ENCODE results near the gene CWH43. TPM values are rescaled to one million over a fixed set of nuclear protein-coding genes. Genes with fewer than 3 reads are reported as not detected.
"Not testable (repeated sequence)": the region's sequence is repeated elsewhere in the genome, so short reads cannot be mapped to it uniquely, and the experiment has no call there.

The CWH43 gene
- polyA plus RNA-seq, 1 donor: not detected

GRCh38 chr4:49105248-49105904 is 119.3 kb downstream of the CWH43 start:
- H3K9me3 ChIP-seq (ENCODE audit: control insufficient read depth, low read depth, low read length): peaks cover 67% of the 10 kb centered on the region
- 77% methylated on average over 10 of the region's 11 CpGs for WGBS (ENCODE audit: insufficient coverage, low lambda C conversion rate)
- DNase-seq: peak in 1 of 2 donors; percentile 51

GRCh38 chr4:49107262-49107661 is 121.2 kb downstream of the CWH43 start:
- H3K27me3 ChIP-seq (ENCODE audit: control insufficient read depth, insufficient read depth, low read length); H3K36me3 ChIP-seq (ENCODE audit: control insufficient read depth, insufficient read depth, low read length); H3K27ac ChIP-seq (ENCODE audit: low read length); H3K4me1 ChIP-seq (ENCODE audit: control insufficient read depth, insufficient read depth, low read length); H3K4me3 ChIP-seq (ENCODE audit: low read length): not testable (repeated sequence)
- 61% methylated on average over 6 of the region's 6 CpGs for WGBS (ENCODE audit: insufficient coverage, low lambda C conversion rate)
- peak in 1 of 2 donors; percentile 74 for DNase-seq
- peaks cover 84% of the 10 kb centered on the region for H3K9me3 ChIP-seq (ENCODE audit: control insufficient read depth, low read depth, low read length)

More at GRCh38 chr4:49105248-49105904, 119.3 kb downstream of the CWH43 start:
- H3K36me3 ChIP-seq (ENCODE audit: control insufficient read depth, insufficient read depth, low read length); H3K27ac ChIP-seq (ENCODE audit: low read length); H3K4me3 ChIP-seq (ENCODE audit: low read length); H3K27me3 ChIP-seq (ENCODE audit: control insufficient read depth, insufficient read depth, low read length); H3K4me1 ChIP-seq (ENCODE audit: control insufficient read depth, insufficient read depth, low read length): not testable (repeated sequence)

- H3K27me3 ChIP-seq (ENCODE audit: control insufficient read depth, insufficient read depth, low read length); H3K4me3 ChIP-seq (ENCODE audit: low read length); H3K36me3 ChIP-seq (ENCODE audit: control insufficient read depth, insufficient read depth, low read length); H3K4me1 ChIP-seq (ENCODE audit: control insufficient read depth, insufficient read depth, low read length); H3K27ac ChIP-seq (ENCODE audit: low read length): not testable (repeated sequence)
- WGBS (ENCODE audit: insufficient coverage, low lambda C conversion rate): 46% methylated on average over 13 of the region's 17 CpGs
- DNase-seq: peak in 1 of 2 donors; percentile 51
- H3K9me3 ChIP-seq (ENCODE audit: control insufficient read depth, low read depth, low read length): peaks cover 84% of the 10 kb centered on the region
These were observed 122.3 kb downstream of the CWH43 start for GRCh38 chr4:49108183-49108978.

- WGBS (ENCODE audit: insufficient coverage, low lambda C conversion rate): 45% methylated on average over 9 of the region's 10 CpGs
- H3K4me1 ChIP-seq (ENCODE audit: control insufficient read depth, insufficient read depth, low read length): not testable (repeated sequence)
These were observed 123.6 kb downstream of the CWH43 start for GRCh38 chr4:49109567-49110166.

GRCh38 chr4:49110579-49110978 is 124.5 kb downstream of the CWH43 start:
- H3K4me3 ChIP-seq (ENCODE audit: low read length); H3K36me3 ChIP-seq (ENCODE audit: control insufficient read depth, insufficient read depth, low read length); H3K27ac ChIP-seq (ENCODE audit: low read length); H3K4me1 ChIP-seq (ENCODE audit: control insufficient read depth, insufficient read depth, low read length); DNase-seq; H3K27me3 ChIP-seq (ENCODE audit: control insufficient read depth, insufficient read depth, low read length): not testable (repeated sequence)
- 63% methylated on average over 5 of the region's 5 CpGs for WGBS (ENCODE audit: insufficient coverage, low lambda C conversion rate)
- peaks cover 84% of the 10 kb centered on the region for H3K9me3 ChIP-seq (ENCODE audit: control insufficient read depth, low read depth, low read length)

More at GRCh38 chr4:49109567-49110166, 123.6 kb downstream of the CWH43 start:
- not testable (repeated sequence) for H3K27me3 ChIP-seq (ENCODE audit: control insufficient read depth, insufficient read depth, low read length); H3K36me3 ChIP-seq (ENCODE audit: control insufficient read depth, insufficient read depth, low read length); H3K27ac ChIP-seq (ENCODE audit: low read length); H3K4me3 ChIP-seq (ENCODE audit: low read length); DNase-seq
- peaks cover 84% of the 10 kb centered on the region for H3K9me3 ChIP-seq (ENCODE audit: control insufficient read depth, low read depth, low read length)

Other genes starting within 250 kb of the CWH43 start
- 45.7 TPM for gene FRYL, start 206.0 kb upstream of the CWH43 start, polyA plus RNA-seq
- gene OCIAD1, start 155.2 kb upstream of the CWH43 start, polyA plus RNA-seq: 209 TPM
- gene OCIAD2, start 79.5 kb upstream of the CWH43 start, polyA plus RNA-seq: 125 TPM